AG04450 (cell line): ENCODE measurements around the gene ITGB8. TPM values are rescaled to one million over a fixed set of nuclear protein-coding genes. Genes with fewer than 3 reads are reported as not detected.
A peak's percentile ranks its signal among the peaks of the same experiment; 100 is the strongest.

Source experiments
- CTCF ChIA-PET: fragments of 300-600, 350-600 bp; formaldehyde crosslinking; extraction: SDS; loops from one replicate; lab custom pipeline; 2022; ENCODE audit warnings: antibody characterized with exemption, inconsistent platforms; lab: Charles Lee
- POLR2A ChIA-PET: fragments of 350-600 bp; formaldehyde crosslinking; extraction: SDS; loops from one replicate; lab custom pipeline; 2021; ENCODE audit warnings: antibody characterized with exemption, inconsistent platforms; lab: Yijun Ruan, JAX
- DNase-seq: peaks from one replicate; pipeline ENCODE4 v3.0.0-alpha.2; 2011; ENCODE audit warnings: low read depth, low spot score
- H3K27ac ChIP-seq: one replicate; pipeline ENCODE4 v1.5.1; 2012; ENCODE audit warnings: low read depth, low read length, control low read depth
- H3K27me3 ChIP-seq: one replicate; pipeline ENCODE4 v1.6.0; 2012; ENCODE audit warnings: low read length; ENCODE audit not compliant: control insufficient read depth, insufficient read depth
- H3K4me3 ChIP-seq: 2 replicates; pipeline ENCODE4 v1.5.1; 2011; ENCODE audit warnings: mild to moderate bottlenecking, low read depth, low read length, control low read depth
- H3K9me3 ChIP-seq: 2 replicates; pipeline ENCODE4 v1.5.1; 2012; ENCODE audit warnings: low read length; ENCODE audit not compliant: control insufficient read depth, insufficient read depth
- CTCF ChIP-seq: IDR thresholded peaks from 2 replicates; pipeline ENCODE4 v1.5.1; 2011; ENCODE audit warnings: low read depth, low read length, control low read depth, inconsistent platforms
- polyA plus RNA-seq: library from polyadenylated mRNA; depleted of rRNA; stranded (reverse); fragments of >200 nt; gene quantifications from 2 replicates; pipeline ENCODE4 v1.2.3, GENCODE V29; 2011

The ITGB8 gene
- polyA plus RNA-seq, 1 experiment: 12.3 TPM

GRCh38 chr7:20440472-20441105 is 109.9 kb downstream of the ITGB8 start:
- Histone ChIP-seq H3K27ac (no peak overlapping the region), H3K9me3 (no peaks in the 10 kb centered on the region), H3K27me3 (no peaks in the 10 kb centered on the region), H3K4me3 (no peak overlapping the region)
- TF ChIP-seq CTCF: peak; percentile 65
- peak; percentile 20 for DNase-seq
- ChIA-PET CTCF (interaction anchor here (0.5 to 3.2 kb wide), 27 partner anchors 9 to 731 kb away, joined by 3 to 29 read pairs (median 3); partner anchors contain the start of genes ITGB8 and POLR1F), POLR2A (no interaction called here)

DNA sequence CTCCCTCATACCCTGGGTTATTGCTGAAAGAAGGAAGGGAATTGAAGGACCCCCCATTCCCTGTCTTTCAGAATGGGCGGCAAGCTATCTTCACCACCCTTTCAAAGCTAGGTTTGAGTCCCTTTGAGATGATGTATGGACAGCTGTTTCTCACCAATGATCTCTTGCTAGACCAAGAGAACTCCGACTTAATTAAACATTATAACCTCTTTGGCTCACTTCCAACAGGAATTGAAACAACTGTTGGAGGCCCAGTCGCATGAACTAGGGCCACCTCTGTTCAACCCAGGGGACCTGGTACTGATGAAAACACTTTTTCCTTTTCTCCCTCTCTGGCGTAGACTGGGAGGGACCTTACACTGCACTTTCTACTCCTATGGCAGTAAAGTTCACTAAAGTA is 110.6 kb downstream of the ITGB8 start:
- ChIA-PET CTCF (interaction anchor here (0.5 to 3.2 kb wide), 7 partner anchors 9 to 157 kb away, joined by 3 to 29 read pairs (median 6); partner anchors contain the start of gene ITGB8), POLR2A (no interaction called here)
- TF ChIP-seq CTCF: no peak
- Histone ChIP-seq H3K4me3 (no peak overlapping the region), H3K27me3 (no peaks in the 10 kb centered on the region), H3K9me3 (no peaks in the 10 kb centered on the region), H3K27ac (no peak overlapping the region)
- no peak for DNase-seq

DNA sequence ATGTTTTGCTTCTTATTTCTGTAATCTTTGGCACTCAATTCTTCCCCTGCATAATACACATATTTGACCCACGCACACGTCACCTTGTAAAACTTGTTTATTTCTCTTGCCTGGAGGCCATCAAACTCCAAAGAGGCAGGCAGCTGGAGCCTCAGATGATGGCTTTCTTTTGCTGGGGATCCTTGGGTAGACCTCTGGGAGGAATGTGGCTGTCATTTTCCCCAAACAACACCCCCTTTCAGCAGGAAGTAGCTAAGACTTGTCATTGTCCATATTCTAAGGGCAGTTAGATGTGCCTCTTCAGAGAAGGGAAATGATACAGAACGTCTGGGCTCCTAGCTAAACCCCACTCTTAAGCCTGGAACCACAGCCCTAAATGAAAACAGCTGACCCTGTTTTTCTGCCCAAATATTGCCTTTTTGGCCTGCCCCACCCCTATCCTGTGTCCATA is 111.3 kb downstream of the ITGB8 start:
- Histone ChIP-seq H3K27ac (no peak overlapping the region), H3K27me3 (no peaks in the 10 kb centered on the region), H3K9me3 (no peaks in the 10 kb centered on the region), H3K4me3 (no peak overlapping the region)
- ChIA-PET POLR2A (no interaction called here), CTCF (interaction anchor here (2.0 to 3.2 kb wide), 2 partner anchors 11 to 28 kb away, joined by 10 to 29 read pairs; no protein-coding TSS in a partner anchor)
- no peak for TF ChIP-seq CTCF
- DNase-seq: no peak

DNA sequence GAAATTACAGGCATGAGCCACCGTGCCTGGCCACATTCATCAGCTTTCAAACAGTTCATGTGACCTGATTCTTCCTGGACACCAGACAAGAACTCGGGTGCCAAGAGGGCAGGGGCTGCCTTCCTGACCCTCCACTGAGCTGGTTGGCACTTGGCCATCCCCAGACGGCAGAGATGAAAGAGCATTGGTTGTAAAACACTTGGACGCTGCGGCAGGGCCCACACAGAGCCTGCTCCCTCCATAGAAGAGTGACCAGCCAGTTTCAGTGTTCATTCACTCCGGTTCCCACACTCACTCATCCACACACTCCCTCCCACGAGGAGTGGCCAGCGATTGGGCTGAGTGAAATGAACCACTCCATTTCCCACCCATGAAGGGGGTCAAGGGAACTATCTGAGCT is 112.3 kb downstream of the ITGB8 start:
- CTCF ChIA-PET: no interaction called here
- H3K27me3 ChIP-seq: no peaks in the 10 kb centered on the region
- no peak overlapping the region for H3K4me3 ChIP-seq
- H3K27ac ChIP-seq: no peak overlapping the region
- no peak for DNase-seq
- POLR2A ChIA-PET: no interaction called here
- H3K9me3 ChIP-seq: no peaks in the 10 kb centered on the region
- TF ChIP-seq CTCF: no peak
